Large intestine (tissue), 3 donors: ENCODE data around the gene PLXNA4. TPM values are rescaled to one million over a fixed set of nuclear protein-coding genes. Genes with fewer than 3 reads are reported as not detected.

Experiments used
- DNase-seq, 2 donors: peaks; one replicate each; pipeline versions ENCODE4 v3.0.0 to v3.0.0-alpha.2; 2013
- H3K27ac ChIP-seq: one replicate; pipeline ENCODE4 v1.5.1; 2013; ENCODE audit warnings: low read length
- H3K27me3 ChIP-seq: 2 replicates; pipeline ENCODE4 v1.6.1; 2013; ENCODE audit warnings: low read length; ENCODE audit not compliant: control insufficient read depth, insufficient read depth
- H3K36me3 ChIP-seq: 2 replicates; pipeline ENCODE4 v1.6.1; 2013; ENCODE audit warnings: low read length; ENCODE audit not compliant: control insufficient read depth, insufficient read depth
- H3K4me1 ChIP-seq: one replicate; pipeline ENCODE4 v1.6.1; 2013; ENCODE audit warnings: low read length; ENCODE audit not compliant: control insufficient read depth, insufficient read depth
- H3K4me3 ChIP-seq: one replicate; pipeline ENCODE4 v1.5.1; 2013; ENCODE audit warnings: low read length
- H3K9me3 ChIP-seq: one replicate; pipeline ENCODE4 v1.6.1; 2013; ENCODE audit warnings: mild to moderate bottlenecking, low read depth, low read length, moderate library complexity; ENCODE audit not compliant: control insufficient read depth
- WGBS: methylation state at CpG from one replicate; pipeline ENCODE4 v1.1.5; 2013; ENCODE audit warnings: low lambda C conversion rate; ENCODE audit not compliant: insufficient coverage; 5-methylcytosine and 5-hydroxymethylcytosine counted together
- polyA plus RNA-seq: library from polyadenylated mRNA; unstranded; fragments of 120-200 nt; gene quantifications from one replicate; pipeline ENCODE4 v1.2.1, GENCODE V29; 2013

Gene PLXNA4
- polyA plus RNA-seq, 1 donor = 3.2 TPM

- peaks cover 54% of the 10 kb centered on the region for H3K27me3 ChIP-seq
- H3K4me1 ChIP-seq = no peaks in the 10 kb centered on the region
- H3K9me3 ChIP-seq = no peaks in the 10 kb centered on the region
- no peak overlapping the region for H3K27ac ChIP-seq
- no CpG with 5 or more reads among the region's 5 CpGs for WGBS
- H3K36me3 ChIP-seq = no peaks in the 10 kb centered on the region
- H3K4me3 ChIP-seq = no peak overlapping the region
- no peak for DNase-seq
These were observed 10.8 kb downstream of the PLXNA4 start for GRCh38 chr7:132565441-132565840.

DNA sequence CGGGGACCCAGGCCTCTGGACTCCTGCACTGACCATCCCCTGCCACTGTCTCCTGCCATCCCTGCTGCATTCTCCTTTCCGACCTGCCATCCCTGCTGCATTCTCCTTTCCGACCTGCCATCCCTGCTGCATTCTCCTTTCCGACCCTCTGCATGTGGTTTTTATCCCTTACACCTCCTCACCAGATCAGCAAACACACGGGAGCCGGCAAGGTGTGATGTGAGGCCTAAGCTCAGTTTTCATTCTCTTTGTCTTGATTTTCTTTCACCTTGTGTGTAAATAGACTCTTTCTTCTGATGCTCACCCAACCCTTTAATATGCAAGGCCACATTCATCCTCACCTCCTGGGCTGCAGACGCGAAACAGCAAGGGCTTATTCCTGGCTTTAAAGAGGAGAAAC is 11.4 kb downstream of the PLXNA4 start:
- no peaks in the 10 kb centered on the region for H3K9me3 ChIP-seq

GRCh38 chr7:132564090-132564489 is 12.2 kb downstream of the PLXNA4 start:
- DNase-seq = no peak
- H3K4me1 ChIP-seq = no peaks in the 10 kb centered on the region
- no peaks in the 10 kb centered on the region for H3K36me3 ChIP-seq
- H3K27ac ChIP-seq = no peak overlapping the region
- H3K4me3 ChIP-seq = no peak overlapping the region
- H3K9me3 ChIP-seq = no peaks in the 10 kb centered on the region
- H3K27me3 ChIP-seq = peaks cover 52% of the 10 kb centered on the region
- no CpG with 5 or more reads among the region's 1 CpG for WGBS

More for the DNA sequence above, 11.4 kb downstream of the PLXNA4 start:
- peaks cover 49% of the 10 kb centered on the region for H3K27me3 ChIP-seq
- no peaks in the 10 kb centered on the region for H3K4me1 ChIP-seq
- no peak for DNase-seq
- H3K27ac ChIP-seq = no peak overlapping the region
- H3K36me3 ChIP-seq = no peaks in the 10 kb centered on the region
- 29% methylated on average over 1 of the region's 8 CpGs for WGBS
- no peak overlapping the region for H3K4me3 ChIP-seq

DNA sequence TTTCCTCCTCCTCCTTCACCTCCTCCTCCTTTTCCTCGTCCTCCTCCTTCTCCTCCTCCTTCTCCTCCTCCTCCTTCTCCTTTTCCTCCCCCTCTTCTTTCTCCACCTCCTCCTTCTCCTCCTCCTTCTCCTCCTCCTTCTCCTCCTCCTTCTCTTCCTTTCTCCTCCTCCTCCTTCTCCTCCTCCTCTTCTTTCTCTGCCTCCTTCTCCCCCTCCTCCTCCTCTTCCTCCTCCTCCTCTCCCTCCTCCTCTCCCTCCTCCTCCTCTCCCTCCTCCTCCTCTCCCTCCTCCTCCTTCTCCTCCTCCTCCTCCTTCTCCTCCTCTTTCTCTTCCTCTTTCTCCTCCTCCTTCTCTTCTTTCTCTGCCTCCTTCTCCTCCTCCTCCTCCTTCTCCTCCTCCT is 13.6 kb downstream of the PLXNA4 start:
- Histone ChIP-seq H3K36me3 (no peaks in the 10 kb centered on the region), H3K9me3 (no peaks in the 10 kb centered on the region), H3K4me1 (no peaks in the 10 kb centered on the region), H3K4me3 (no peak overlapping the region), H3K27me3 (peaks cover 39% of the 10 kb centered on the region), H3K27ac (no peak overlapping the region)
- no peak for DNase-seq
- 50% methylated on average over 1 of the region's 1 CpG for WGBS

DNA sequence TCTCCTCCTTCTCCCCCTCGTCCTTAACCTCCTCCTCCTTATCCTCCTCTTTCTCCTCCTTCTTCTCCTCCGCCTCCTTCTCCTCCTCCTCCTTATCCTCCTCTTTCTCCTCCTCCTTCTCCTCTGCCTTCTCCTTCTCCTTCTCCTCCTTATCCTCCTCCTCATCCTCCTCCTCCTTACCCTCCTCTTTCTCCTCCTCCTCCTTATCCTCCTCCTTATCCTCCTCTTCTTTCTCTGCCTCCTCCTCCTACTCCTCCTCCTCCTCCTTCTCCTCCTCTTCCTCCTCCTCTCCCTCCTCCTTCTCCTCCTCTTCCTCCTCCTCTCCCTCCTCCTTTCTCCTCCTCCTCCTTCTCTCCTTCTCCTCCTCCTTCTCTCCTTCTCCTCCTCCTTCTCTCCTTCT is 14.5 kb downstream of the PLXNA4 start:
- no peak for DNase-seq
- Histone ChIP-seq H3K27ac (no peak overlapping the region), H3K9me3 (no peaks in the 10 kb centered on the region), H3K27me3 (peaks cover 31% of the 10 kb centered on the region), H3K4me1 (no peaks in the 10 kb centered on the region), H3K4me3 (no peak overlapping the region), H3K36me3 (no peaks in the 10 kb centered on the region)
- 56% methylated on average over 2 of the region's 2 CpGs for WGBS

GRCh38 chr7:132560825-132561529 is 15.3 kb downstream of the PLXNA4 start:
- no peak for DNase-seq
- WGBS = 80% methylated on average over 2 of the region's 8 CpGs
- no peaks in the 10 kb centered on the region for H3K9me3 ChIP-seq
- H3K27ac ChIP-seq = no peak overlapping the region
- no peak overlapping the region for H3K4me3 ChIP-seq
- H3K4me1 ChIP-seq = no peaks in the 10 kb centered on the region
- H3K27me3 ChIP-seq = peaks cover 25% of the 10 kb centered on the region
- no peaks in the 10 kb centered on the region for H3K36me3 ChIP-seq

GRCh38 chr7:132560105-132560504 is 16.2 kb downstream of the PLXNA4 start:
- WGBS = 100% methylated on average over 2 of the region's 7 CpGs
- no peak overlapping the region for H3K4me3 ChIP-seq
- H3K27ac ChIP-seq = no peak overlapping the region
- no peaks in the 10 kb centered on the region for H3K4me1 ChIP-seq
- no peaks in the 10 kb centered on the region for H3K9me3 ChIP-seq
- H3K27me3 ChIP-seq = peaks cover 18% of the 10 kb centered on the region
- no peak for DNase-seq
- no peaks in the 10 kb centered on the region for H3K36me3 ChIP-seq

DNA sequence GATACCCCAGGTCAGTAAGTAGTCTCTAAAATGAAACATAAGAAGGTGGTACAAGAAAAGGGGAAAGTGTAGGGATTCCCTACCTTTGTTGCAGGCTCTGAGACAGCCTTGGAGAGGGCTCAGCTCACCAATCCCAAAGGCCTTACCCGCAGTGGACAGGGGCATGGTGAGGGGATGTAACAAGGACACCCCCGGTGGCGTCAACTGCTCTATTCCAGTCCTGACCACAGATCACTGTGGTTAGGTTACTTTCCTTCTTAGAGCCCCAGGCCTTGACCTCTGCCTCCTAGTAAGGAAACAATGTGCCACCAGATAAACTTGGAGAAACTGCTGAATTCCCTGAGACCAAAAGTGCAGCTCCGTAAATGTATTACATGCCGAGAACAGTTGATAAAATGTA is 17.5 kb downstream of the PLXNA4 start:
- H3K4me1 ChIP-seq = no peaks in the 10 kb centered on the region
- H3K4me3 ChIP-seq = no peak overlapping the region
- H3K27ac ChIP-seq = no peak overlapping the region
- H3K27me3 ChIP-seq = peaks cover 15% of the 10 kb centered on the region
- no peaks in the 10 kb centered on the region for H3K9me3 ChIP-seq
- no peak for DNase-seq
- WGBS = no CpG with 5 or more reads among the region's 5 CpGs
- H3K36me3 ChIP-seq = no peaks in the 10 kb centered on the region

- H3K9me3 ChIP-seq = no peaks in the 10 kb centered on the region
- peaks cover 15% of the 10 kb centered on the region for H3K27me3 ChIP-seq
- H3K36me3 ChIP-seq = no peaks in the 10 kb centered on the region
- no peaks in the 10 kb centered on the region for H3K4me1 ChIP-seq
- no peak overlapping the region for H3K27ac ChIP-seq
- H3K4me3 ChIP-seq = no peak overlapping the region
- no peak for DNase-seq
- no CpG with 5 or more reads among the region's 3 CpGs for WGBS
These were observed 18.7 kb downstream of the PLXNA4 start for GRCh38 chr7:132557489-132558044.

DNA sequence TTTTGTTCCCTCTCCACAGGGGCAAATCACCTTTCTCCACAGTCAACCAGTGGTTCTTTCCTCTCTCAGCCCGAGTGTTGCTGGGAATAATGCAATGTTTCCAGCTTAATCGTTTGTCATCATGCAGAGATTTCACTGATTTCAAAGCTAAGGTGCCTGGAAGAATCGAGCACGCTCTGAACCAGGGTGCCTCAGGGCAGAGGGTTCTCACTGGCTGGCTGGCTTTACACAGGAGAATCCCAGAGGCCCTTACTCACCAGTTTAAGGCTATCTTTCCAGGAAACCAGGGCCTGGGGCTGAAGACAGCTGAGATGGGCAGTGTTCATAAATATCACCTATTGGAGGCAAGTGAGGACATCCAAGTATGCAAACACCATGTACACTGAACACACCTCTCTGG is 21.8 kb downstream of the PLXNA4 start:
- WGBS = no CpG with 5 or more reads among the region's 4 CpGs
- H3K27me3 ChIP-seq = peaks cover 6% of the 10 kb centered on the region

DNA sequence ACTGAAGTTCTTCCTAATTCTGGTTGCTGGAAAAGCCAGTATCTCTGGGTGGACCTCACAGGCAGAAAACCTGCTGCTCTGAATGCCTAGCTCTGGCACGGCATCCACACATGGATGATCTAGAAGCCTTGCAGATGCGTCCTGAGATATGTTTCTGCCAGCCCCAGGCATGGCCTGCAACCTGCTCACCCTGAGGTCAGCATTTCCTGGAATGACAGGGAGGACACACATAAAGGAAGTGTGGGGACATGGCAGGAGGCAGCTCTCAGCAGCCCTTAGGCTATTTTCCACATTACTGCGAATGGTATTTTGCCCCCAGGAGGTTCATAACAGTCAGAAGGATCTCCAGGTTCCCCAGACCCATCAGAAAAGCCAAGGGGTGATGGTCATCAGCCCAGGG is 23.2 kb downstream of the PLXNA4 start:
- no peak for DNase-seq
- no peaks in the 10 kb centered on the region for H3K36me3 ChIP-seq
- peaks cover 4% of the 10 kb centered on the region for H3K9me3 ChIP-seq
- H3K4me1 ChIP-seq = no peaks in the 10 kb centered on the region
- no CpG with 5 or more reads among the region's 3 CpGs for WGBS
- H3K27me3 ChIP-seq = peaks cover 3% of the 10 kb centered on the region
- no peak overlapping the region for H3K4me3 ChIP-seq
- H3K27ac ChIP-seq = no peak overlapping the region

More for the DNA sequence above, 21.8 kb downstream of the PLXNA4 start:
- DNase-seq = no peak
- H3K9me3 ChIP-seq = peaks cover 4% of the 10 kb centered on the region
- no peaks in the 10 kb centered on the region for H3K4me1 ChIP-seq
- no peak overlapping the region for H3K27ac ChIP-seq
- H3K4me3 ChIP-seq = no peak overlapping the region
- no peaks in the 10 kb centered on the region for H3K36me3 ChIP-seq
